Putamen (tissue), 1 donor: ENCODE measurements around the gene CHIC2.

Experiments used
- DNase-seq: peaks from one replicate; pipeline ENCODE4 v3.0.0-alpha.2; 2016; ENCODE audit warnings: low spot score

CHIC2 gene

DNA sequence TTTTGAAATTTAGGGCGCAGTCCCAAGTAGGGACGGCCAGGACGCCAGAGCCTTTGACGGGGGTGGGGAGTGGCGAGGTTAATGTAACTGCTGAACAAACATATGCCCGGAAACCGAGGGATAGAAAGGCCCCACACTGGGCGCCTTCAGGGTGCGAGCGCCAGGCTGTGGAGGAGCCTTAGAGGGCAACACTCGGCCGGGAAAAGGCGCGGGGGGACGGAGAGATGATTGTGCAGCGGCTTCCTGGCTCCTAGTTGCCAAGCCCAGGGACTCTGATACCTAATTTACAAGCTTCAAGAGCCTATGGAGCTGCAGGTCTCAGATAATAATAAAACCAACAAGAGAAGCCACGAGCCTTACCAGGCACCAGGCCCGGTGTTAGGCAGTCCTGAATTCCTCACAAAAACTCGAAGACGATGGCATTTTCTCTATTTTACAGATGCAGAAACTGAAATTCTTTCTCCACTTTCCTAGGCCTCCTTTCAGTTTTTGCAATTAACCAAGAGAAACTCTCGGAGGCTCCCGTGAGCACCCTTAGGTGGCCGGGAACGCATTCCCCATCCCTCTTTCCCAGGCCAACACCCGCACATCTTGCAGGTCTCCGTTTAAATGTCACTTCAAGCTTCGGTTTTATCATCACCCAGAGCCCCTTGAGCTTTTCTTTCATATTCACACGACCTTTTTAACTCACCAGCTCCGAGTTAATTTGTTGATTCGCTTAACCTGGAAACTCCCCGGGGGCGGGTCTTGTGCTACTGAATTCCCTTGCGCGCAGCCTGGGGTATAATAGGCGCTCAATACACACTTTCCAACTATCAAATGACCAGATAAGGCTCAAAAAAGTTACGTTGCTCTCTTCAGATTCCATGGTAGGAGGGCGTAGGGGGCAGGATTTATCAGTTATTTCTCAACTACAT lies 29.2 kb upstream of the CHIC2 start:
- DNase-seq = no peak

DNA sequence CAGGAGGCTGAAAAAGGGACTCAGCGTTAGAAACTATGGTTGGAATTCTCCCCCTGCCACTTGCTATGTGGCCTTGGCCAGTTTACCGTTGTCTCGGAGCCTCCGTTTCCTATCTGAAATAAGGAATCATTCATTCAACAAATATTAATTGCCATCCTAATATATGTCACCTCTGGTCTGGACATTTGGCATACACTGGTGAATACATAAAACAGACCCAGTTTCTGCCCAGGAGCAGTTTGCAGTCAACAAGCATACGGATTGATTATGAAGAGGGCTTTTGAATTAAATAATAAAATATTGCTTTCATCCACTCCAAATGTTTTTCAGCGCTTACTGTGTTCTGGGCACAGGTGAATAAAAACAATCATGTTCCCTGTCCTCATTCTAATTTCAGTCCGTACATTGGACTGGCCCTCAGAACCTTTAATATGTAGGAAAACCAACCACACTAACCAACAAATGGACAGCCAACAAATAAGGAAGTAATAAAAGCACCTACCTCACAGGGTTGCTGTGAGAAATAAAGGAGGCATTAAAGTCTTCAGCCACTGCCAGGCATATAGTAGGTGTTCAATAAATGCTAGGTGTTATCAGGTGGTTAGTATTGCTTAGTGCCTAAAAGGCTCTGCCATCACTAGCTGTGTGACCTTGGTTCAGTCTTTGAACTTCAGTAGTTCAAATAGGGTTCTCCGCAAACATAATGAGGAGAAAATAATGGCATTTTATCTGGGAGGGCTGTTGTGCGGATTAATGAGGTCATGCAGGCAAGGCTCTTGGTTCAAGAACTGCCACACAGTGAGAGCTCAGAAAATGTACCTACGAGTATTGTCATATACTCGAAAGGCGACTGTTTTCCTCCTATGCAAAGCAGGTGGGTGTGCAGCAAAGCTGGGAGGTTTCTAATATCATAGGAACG lies 28.3 kb upstream of the CHIC2 start:
- DNase-seq = no peak

DNA sequence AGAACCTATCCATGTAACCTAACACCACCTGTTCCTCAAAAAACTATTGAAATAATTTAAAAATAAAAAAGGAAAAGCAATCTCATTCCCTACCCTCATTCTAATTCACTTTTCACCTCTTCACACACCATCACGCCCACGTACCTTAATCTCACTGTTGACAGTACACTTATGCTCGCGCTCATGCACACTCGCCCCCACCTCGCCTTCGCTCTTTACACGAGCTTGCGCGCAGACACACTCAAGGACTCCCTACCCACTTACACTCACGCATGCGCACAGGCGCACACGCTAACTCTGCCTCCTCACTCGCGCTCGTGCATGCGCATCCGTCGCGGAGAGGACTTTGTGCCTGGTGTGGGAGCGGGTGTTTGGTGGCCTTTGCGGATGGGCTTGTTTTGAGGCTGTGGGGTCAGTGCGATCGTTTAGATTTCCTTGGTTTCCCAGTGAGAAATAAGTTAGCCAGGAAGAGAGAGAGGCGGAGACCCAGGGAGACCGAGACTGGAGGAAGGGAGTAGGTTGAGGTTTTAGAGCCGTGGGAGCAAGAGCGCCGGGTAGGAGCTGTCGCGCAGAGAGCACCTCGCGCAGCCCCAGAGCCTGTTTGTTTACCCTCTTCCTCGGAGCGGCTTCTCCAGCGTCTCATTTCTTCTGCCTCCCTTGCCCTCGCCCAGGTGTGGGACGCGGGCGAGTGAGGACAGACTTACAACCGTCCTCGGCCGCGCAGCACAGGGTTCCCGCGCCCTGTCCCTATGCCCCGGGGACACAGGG lies 27.4 kb upstream of the CHIC2 start:
- peak; percentile 87 for DNase-seq

GRCh38 chr4:54090804-54091623 lies 26.6 kb upstream of the CHIC2 start:
- no peak for DNase-seq

DNA sequence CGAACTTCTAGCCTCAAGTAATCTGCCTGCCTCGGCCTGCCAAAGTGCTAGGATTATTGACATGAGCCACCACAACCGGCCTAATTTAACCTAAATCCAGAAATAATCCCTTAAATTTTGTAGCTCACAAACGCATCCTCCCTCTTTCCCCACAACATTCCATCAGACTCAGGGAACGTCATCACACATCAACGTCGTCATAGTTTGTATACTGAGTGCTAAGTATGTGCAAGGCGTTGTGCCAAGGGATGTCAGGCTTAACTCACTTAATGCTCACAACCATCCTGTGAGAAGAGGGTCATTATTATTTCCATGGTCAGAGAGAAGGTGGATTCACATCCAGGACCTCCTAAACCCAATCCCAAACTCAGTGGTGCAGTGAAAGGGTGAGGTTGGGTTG lies 26.0 kb upstream of the CHIC2 start:
- DNase-seq = no peak

- DNase-seq = no peak
These were observed 25.5 kb upstream of the CHIC2 start for GRCh38 chr4:54089875-54090274.

GRCh38 chr4:54085284-54085683 lies 20.9 kb upstream of the CHIC2 start:
- DNase-seq = peak; percentile 90

GRCh38 chr4:54082168-54082567 lies 17.8 kb upstream of the CHIC2 start:
- no peak for DNase-seq

- DNase-seq = no peak
These were observed 13.4 kb upstream of the CHIC2 start for GRCh38 chr4:54077812-54078211.

- no peak for DNase-seq
These were observed 12.3 kb upstream of the CHIC2 start for GRCh38 chr4:54076673-54077072.

DNA sequence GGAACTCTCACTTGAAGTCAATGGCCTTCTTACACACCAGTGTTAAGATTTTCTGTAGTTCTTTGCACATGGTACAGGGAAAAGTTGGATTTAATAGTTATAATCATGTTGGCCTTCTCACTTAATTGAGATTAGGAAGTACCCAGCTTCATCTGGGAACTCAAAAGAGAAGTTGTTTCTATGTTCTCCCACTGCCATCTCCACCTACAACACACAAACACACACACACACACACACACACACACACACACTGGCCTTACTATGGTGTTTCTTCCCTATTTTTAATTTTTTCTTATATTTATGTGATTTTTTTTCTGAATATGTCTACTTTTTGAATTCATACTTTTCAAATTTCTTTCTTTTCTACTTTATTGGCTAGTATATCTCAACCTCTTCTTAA lies 10.0 kb upstream of the CHIC2 start:
- no peak for DNase-seq

DNA sequence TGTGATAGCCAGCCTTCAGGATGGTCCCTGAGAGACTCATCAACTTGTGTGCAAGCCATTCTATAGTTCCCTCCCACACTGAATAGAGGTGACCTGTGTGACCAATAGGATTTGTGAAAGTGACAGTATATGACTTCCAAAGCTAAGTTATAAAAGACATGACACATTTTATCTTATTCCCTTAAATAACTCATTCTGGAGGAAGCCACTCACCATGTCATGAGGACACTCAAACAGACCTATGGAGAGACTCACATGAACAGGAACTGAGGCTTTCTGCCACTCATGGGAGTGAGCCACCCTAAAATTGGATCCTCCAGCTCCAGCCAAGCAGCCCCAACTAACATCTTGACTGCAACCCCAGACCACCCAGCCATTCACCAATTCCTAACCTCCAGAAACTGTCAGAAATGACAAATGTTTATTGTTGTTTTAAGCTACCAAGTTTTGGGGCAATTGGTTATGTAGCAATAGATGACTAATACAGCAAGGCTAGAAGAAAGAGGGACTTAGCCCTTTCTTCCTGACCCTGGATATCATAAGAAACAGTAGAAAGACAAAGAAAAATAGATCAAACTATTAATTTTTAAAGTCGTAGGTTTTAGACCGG lies 9.0 kb upstream of the CHIC2 start:
- no peak for DNase-seq

GRCh38 chr4:54067166-54067565 lies 2.8 kb upstream of the CHIC2 start:
- peak; percentile 43 for DNase-seq

GRCh38 chr4:54066718-54067129 lies 2.3 kb upstream of the CHIC2 start:
- no peak for DNase-seq

DNA sequence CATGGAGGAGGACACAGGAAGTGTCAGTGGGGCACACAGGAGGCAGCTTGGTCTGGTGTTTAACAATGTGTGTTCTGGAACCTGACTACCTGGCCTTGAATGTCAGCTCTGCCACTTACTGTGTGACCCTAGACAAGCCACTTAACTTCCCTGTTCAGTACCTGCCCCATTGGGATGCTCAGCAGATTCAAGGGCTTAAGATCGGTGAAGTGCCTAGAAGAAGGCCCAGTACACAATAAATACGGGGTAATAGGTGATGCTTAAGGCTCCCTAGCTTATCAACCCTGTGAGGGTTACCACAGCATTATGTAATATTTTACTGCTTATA lies 1.6 kb upstream of the CHIC2 start:
- DNase-seq = no peak

- no peak for DNase-seq
These were observed 1.1 kb upstream of the CHIC2 start for GRCh38 chr4:54065282-54066087.

DNA sequence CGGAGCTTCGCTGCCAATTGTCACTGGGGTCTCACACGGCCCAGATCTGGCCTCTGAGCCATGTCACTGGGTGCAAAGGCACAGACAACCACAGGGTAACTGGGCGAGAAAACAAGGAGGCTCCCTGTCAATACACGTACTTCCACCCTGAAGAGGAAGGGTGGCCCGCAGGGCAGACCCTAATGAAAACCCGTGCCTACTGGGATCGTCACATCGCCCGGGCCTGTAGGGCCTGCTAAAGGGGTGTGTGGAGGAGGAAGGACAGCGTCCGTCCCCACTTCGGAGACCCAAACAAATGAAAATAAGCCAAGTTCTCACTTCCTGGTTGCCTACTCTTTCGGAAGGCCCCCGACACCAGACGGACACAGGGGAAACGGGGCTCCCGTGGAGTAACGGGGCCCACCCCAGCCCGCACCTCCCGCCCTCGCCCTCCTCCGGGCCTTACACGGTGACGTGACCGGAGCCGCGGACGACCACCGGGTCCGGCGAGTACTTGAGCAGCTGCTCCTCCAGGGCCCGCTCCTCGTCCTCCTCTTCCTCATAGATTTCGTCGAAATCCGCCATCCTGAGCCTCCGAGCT lies 578 bp downstream of the CHIC2 start:
- DNase-seq = peak; percentile 26

- no peak for DNase-seq
These were observed 1.2 kb downstream of the CHIC2 start for GRCh38 chr4:54063229-54063628.

DNA sequence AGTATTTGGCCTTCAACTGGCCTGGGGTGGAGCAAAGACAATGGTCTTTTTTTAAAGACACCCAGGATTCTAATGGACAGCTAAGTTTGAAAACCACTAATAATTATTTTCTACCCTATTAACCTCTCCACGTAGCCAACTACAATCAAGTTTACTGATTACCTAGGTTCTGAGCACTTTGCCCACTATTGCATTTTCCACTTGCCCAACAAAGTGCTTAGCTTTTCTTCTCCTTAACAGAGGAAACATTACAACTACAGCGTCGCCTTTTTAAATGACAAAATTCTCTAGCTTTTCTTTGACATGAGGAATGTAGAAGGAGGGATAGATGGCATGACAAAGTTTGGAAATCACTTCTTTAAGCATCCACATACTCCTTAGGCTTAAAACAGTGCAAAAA lies 2.0 kb downstream of the CHIC2 start:
- DNase-seq = no peak

DNA sequence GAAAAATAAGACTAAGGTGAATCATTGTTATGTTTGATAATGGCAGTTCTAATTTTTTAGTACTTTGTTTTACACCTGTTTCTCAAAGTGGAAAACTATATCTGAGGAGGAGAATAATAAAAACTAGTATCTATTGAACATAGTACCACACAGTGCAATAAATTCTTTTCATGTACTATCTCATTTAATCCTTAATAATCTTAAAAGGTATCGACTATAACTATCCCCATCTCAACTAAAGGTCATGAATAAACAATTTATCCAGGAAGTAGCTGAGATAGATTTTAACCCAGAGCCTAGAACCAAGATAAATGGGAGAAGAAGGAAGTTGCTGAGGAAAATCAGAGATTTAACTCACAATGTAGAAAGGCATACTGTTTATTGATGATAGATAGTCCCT lies 2.5 kb downstream of the CHIC2 start:
- no peak for DNase-seq
